HEK293 (cell line): ENCODE results near the gene ADGRG7.

Source experiments
- CTCF ChIA-PET: fragments of 350-600 bp; formaldehyde crosslinking; extraction: SDS; loops from one replicate; lab custom pipeline; 2021; ENCODE audit warnings: antibody characterized with exemption; lab: Yijun Ruan, JAX
- POLR2A ChIA-PET: fragments of 300-600 bp; formaldehyde crosslinking; extraction: SDS; loops from one replicate; lab custom pipeline; 2020; ENCODE audit warnings: antibody characterized with exemption, inconsistent platforms; lab: Yijun Ruan, JAX
- H3K27ac ChIP-seq: fragments of 200-500 bp; sonication (Bioruptor generic); 2 replicates; pipeline ENCODE4 v1.5.1; 2014; ENCODE audit warnings: low read depth, low read length, control low read depth, inconsistent platforms; ENCODE audit errors: extremely low read depth
- H3K36me3 ChIP-seq, 2 experiments: fragments of 200-500 bp in 1 of 2; sonication (Bioruptor generic) in 1 of 2; 1 replicate in 1 of 2; 2 replicates in 1 of 2; pipeline ENCODE4 v1.5.1; 2014 to 2017; ENCODE audit warnings: inconsistent platforms in 2 of 2, low read length in 2 of 2; ENCODE audit not compliant: control insufficient read depth in 2 of 2, insufficient read depth in 1 of 2
- H3K4me1 ChIP-seq: fragments of 200-500 bp; sonication (Bioruptor generic); 2 replicates; pipeline ENCODE4 v1.5.1; 2014; ENCODE audit warnings: mild to moderate bottlenecking, low read length, inconsistent platforms; ENCODE audit not compliant: control insufficient read depth, insufficient read depth
- H3K4me3 ChIP-seq: 2 replicates; pipeline ENCODE4 v1.5.1; 2011; ENCODE audit warnings: low read depth, mild to moderate bottlenecking, control low read depth, low read length, moderate library complexity
- H3K9me3 ChIP-seq: fragments of 200-500 bp; sonication (Bioruptor generic); 2 replicates; pipeline ENCODE4 v1.5.1; 2014; ENCODE audit warnings: low read depth, low read length, inconsistent platforms; ENCODE audit not compliant: control insufficient read depth, insufficient read depth
- GLIS2 ChIP-seq: fragments of 450-650 bp; formaldehyde crosslinking; IDR thresholded peaks from 2 replicates; pipeline ENCODE4 v1.5.1; 2016; ENCODE audit warnings: missing biosample characterization, missing genetic modification characterization
- KLF10 ChIP-seq: fragments of 450-650 bp; IDR thresholded peaks from 2 replicates; pipeline ENCODE4 v1.5.1; 2018; ENCODE audit warnings: missing biosample characterization, mild to moderate bottlenecking, missing genetic modification characterization
- MYNN ChIP-seq: fragments of 450-650 bp; formaldehyde crosslinking; IDR thresholded peaks from 2 replicates; pipeline ENCODE4 v1.5.1; 2016; ENCODE audit warnings: missing biosample characterization, missing genetic modification characterization, borderline replicate concordance
- PRDM10 ChIP-seq: fragments of 450-650 bp; formaldehyde crosslinking; IDR thresholded peaks from 2 replicates; pipeline ENCODE4 v1.5.1; 2016; ENCODE audit warnings: missing biosample characterization, missing genetic modification characterization
- SALL2 ChIP-seq: fragments of 450-650 bp; formaldehyde crosslinking; IDR thresholded peaks from 2 replicates; pipeline ENCODE4 v1.5.0; 2017; ENCODE audit warnings: missing biosample characterization, mild to moderate bottlenecking, missing genetic modification characterization, borderline replicate concordance
- ZNF121 ChIP-seq: fragments of 450-650 bp; formaldehyde crosslinking; IDR thresholded peaks from 2 replicates; pipeline ENCODE4 v1.5.1; 2016; ENCODE audit warnings: missing biosample characterization, missing genetic modification characterization
- ZNF184 ChIP-seq: fragments of 450-650 bp; IDR thresholded peaks from 2 replicates; pipeline ENCODE4 v1.5.1; 2018; ENCODE audit warnings: missing biosample characterization, mild to moderate bottlenecking, missing genetic modification characterization
- ZNF214 ChIP-seq: fragments of 450-650 bp; formaldehyde crosslinking; IDR thresholded peaks from 2 replicates; pipeline ENCODE4 v1.5.1; 2017; ENCODE audit warnings: missing biosample characterization, mild to moderate bottlenecking, missing genetic modification characterization, borderline replicate concordance
- ZNF23 ChIP-seq: fragments of 450-650 bp; formaldehyde crosslinking; IDR thresholded peaks from 2 replicates; pipeline ENCODE4 v1.5.1; 2016; ENCODE audit warnings: missing biosample characterization, missing genetic modification characterization, borderline replicate concordance
- ZNF280C ChIP-seq: fragments of 450-650 bp; formaldehyde crosslinking; IDR thresholded peaks from 2 replicates; pipeline ENCODE4 v1.5.1; 2016; ENCODE audit warnings: missing biosample characterization, missing genetic modification characterization
- ZNF324 ChIP-seq: fragments of 450-650 bp; formaldehyde crosslinking; IDR thresholded peaks from 2 replicates; pipeline ENCODE4 v1.5.1; 2016; ENCODE audit warnings: missing biosample characterization, missing genetic modification characterization
- ZNF501 ChIP-seq: fragments of 450-650 bp; formaldehyde crosslinking; IDR thresholded peaks from 2 replicates; pipeline ENCODE4 v1.5.1; 2016; ENCODE audit warnings: missing biosample characterization, missing genetic modification characterization
- ZNF621 ChIP-seq: fragments of 450-650 bp; formaldehyde crosslinking; IDR thresholded peaks from 2 replicates; pipeline ENCODE4 v1.5.1; 2017; ENCODE audit warnings: missing biosample characterization, missing genetic modification characterization
- ZNF654 ChIP-seq: fragments of 450-650 bp; formaldehyde crosslinking; IDR thresholded peaks from 2 replicates; pipeline ENCODE4 v1.5.1; 2016; ENCODE audit warnings: low read depth, missing biosample characterization, missing genetic modification characterization
- TF ChIP-seq, protein P1 (sequence below): fragments of 450-650 bp; formaldehyde crosslinking; IDR thresholded peaks from 2 replicates; pipeline ENCODE4 v1.5.1; 2016; ENCODE audit warnings: missing biosample characterization, missing genetic modification characterization

Gene ADGRG7

GRCh38 chr3:100602506-100603444 lies 6.6 kb upstream of the ADGRG7 start (continued):
- TF ChIP-seq PRDM10 (tag by site-specific recombination) (no peak), ZNF121 (no peak), ZNF214 (tag by site-specific recombination) (no peak)

DNA sequence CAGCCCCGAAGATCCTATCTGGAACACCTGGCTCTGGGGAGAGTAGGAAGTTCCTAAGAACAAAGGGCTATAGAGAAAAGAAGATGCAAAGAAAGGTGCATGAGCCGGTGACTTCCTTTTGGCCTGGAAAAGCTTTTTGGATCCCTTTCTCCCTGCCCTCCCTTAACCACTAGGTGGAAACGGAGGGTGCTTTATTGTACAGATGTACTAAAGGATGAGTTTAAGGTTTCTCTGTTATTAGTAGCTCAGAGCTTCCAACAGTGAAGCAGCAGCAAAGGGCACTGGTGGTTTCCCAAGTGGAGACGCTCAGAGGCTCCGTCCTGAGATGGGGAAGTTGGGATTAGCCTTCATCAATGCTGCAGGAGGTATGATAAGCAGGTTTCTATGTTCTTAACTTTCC lies 5.9 kb upstream of the ADGRG7 start:
- TF ChIP-seq SALL2 (tag by site-specific recombination) = no peak
- no peak for TF ChIP-seq ZNF23 (tag by site-specific recombination)
- TF ChIP-seq ZNF621 (tag by site-specific recombination) = no peak
- no peak for TF ChIP-seq KLF10 (tag by site-specific recombination)
- TF ChIP-seq, protein P1, sequence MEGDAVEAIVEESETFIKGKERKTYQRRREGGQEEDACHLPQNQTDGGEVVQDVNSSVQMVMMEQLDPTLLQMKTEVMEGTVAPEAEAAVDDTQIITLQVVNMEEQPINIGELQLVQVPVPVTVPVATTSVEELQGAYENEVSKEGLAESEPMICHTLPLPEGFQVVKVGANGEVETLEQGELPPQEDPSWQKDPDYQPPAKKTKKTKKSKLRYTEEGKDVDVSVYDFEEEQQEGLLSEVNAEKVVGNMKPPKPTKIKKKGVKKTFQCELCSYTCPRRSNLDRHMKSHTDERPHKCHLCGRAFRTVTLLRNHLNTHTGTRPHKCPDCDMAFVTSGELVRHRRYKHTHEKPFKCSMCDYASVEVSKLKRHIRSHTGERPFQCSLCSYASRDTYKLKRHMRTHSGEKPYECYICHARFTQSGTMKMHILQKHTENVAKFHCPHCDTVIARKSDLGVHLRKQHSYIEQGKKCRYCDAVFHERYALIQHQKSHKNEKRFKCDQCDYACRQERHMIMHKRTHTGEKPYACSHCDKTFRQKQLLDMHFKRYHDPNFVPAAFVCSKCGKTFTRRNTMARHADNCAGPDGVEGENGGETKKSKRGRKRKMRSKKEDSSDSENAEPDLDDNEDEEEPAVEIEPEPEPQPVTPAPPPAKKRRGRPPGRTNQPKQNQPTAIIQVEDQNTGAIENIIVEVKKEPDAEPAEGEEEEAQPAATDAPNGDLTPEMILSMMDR (tag by site-specific recombination) = 0 out of 2 replicates have a peak, but pooled peaks have one; percentile 23
- no peak for TF ChIP-seq GLIS2 (tag by site-specific recombination)
- TF ChIP-seq ZNF324 (tag by site-specific recombination) = no peak
- no peak for TF ChIP-seq MYNN (tag by site-specific recombination)
- no peak for TF ChIP-seq ZNF501
- TF ChIP-seq ZNF654 (tag by site-specific recombination) = peak; percentile 11; the same call in 1 of the 2 replicates
- TF ChIP-seq ZNF280C (tag by site-specific recombination) = no peak
- no peak for TF ChIP-seq ZNF184 (tag by site-specific recombination)
- ChIA-PET CTCF (interaction anchor here (0.6 to 2.3 kb wide), 7 partner anchors 10 to 196 kb away, joined by 3 to 5 read pairs (median 4); no protein-coding TSS in a partner anchor), POLR2A (no interaction called here)
- no peaks in the 10 kb centered on the region for H3K4me1 ChIP-seq
- H3K27ac ChIP-seq = no peak overlapping the region
- H3K4me3 ChIP-seq = no peak overlapping the region
- no peaks in the 10 kb centered on the region for H3K36me3 ChIP-seq
- no peaks in the 10 kb centered on the region for H3K9me3 ChIP-seq
